ENCODE measurements around the gene HGFAC. TPM values are rescaled to one million over a fixed set of nuclear protein-coding genes. Genes with fewer than 3 reads are reported as not detected.

Gene HGFAC
- total and polyA plus RNA-seq, 2 of the 13 experiments (the other 11 are each of a cell fraction or from before 2014, with no cell fraction given) = 8.5 to 63.6 TPM

DNA sequence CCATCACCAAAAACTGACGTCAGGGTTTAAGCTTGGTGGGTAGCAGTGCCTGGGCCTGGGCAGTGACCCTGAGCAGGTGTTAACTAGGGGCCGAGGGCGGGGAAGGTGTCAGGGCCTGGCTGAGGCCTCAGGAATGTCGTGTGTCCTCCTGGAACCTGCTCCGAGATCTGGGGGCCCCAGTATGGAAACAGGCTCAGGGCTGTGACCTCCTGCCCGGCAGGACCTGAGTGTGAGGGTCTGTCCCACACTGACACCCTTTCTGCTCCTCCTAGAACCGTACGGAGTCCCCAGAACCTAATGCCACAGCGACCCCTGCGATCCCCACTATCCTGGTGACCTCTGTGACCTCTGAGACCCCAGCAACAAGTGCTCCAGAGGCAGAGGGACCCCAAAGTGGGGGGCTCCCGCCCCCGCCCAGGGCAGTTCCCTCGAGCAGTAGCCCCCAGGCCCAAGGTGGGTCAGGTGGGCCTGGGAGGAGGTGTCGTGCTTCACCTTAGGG is 741 bp downstream of the HGFAC start (continued):
- TF ChIP-seq, protein P1, sequence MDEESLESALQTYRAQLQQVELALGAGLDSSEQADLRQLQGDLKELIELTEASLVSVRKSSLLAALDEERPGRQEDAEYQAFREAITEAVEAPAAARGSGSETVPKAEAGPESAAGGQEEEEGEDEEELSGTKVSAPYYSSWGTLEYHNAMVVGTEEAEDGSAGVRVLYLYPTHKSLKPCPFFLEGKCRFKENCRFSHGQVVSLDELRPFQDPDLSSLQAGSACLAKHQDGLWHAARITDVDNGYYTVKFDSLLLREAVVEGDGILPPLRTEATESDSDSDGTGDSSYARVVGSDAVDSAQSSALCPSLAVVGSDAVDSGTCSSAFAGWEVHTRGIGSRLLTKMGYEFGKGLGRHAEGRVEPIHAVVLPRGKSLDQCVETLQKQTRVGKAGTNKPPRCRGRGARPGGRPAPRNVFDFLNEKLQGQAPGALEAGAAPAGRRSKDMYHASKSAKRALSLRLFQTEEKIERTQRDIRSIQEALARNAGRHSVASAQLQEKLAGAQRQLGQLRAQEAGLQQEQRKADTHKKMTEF (CRISPR knock-in tag; IDR thresholded peaks at IDR 0.05) = no peak
- no peak for TF ChIP-seq ZNF350 (CRISPR knock-in tag; IDR thresholded peaks at IDR 0.05; ENCODE audit: borderline replicate concordance, low read depth)
- TF ChIP-seq KMT2A (CRISPR knock-in tag; IDR thresholded peaks at IDR 0.05) = no peak
- peak; percentile 21; the same call in 1 of the 2 replicates for TF ChIP-seq ZNF652 (CRISPR knock-in tag; IDR thresholded peaks at IDR 0.05; ENCODE audit: borderline replicate concordance, low read depth)
- TF ChIP-seq FOSL1 (CRISPR knock-in tag; IDR thresholded peaks at IDR 0.05; ENCODE audit: borderline replicate concordance) = no peak
- TF ChIP-seq FOXA1 (IDR thresholded peaks at IDR 0.05) = no peak
- no peak for TF ChIP-seq FOXA1 (CRISPR knock-in tag; IDR thresholded peaks at IDR 0.05)
- 0 out of 2 replicates have a peak, but pooled peaks have one; percentile 3 for TF ChIP-seq BCL3 (CRISPR knock-in tag; IDR thresholded peaks at IDR 0.05)
- TF ChIP-seq CREB1 (IDR thresholded peaks at IDR 0.05) = peak; percentile 46
- TF ChIP-seq CREB1 (CRISPR knock-in tag; IDR thresholded peaks at IDR 0.05) = no peak
- no peak for TF ChIP-seq ZBTB26 (CRISPR knock-in tag; IDR thresholded peaks at IDR 0.05; ENCODE audit: borderline replicate concordance)
- no peak for TF ChIP-seq ZNF124 (CRISPR knock-in tag; IDR thresholded peaks at IDR 0.05)
- no peak for TF ChIP-seq RFX1 (IDR thresholded peaks at IDR 0.05)
- no peak for TF ChIP-seq ZNF839 (CRISPR knock-in tag; IDR thresholded peaks at IDR 0.05; ENCODE audit: borderline replicate concordance)
- TF ChIP-seq TRIM22 (IDR thresholded peaks at IDR 0.05) = no peak
- TF ChIP-seq ZNF512 (CRISPR knock-in tag; IDR thresholded peaks at IDR 0.05) = no peak
- TF ChIP-seq CCAR2 (optimal IDR thresholded peaks at IDR 0.05; ENCODE audit: low read depth, low read length) = no peak
- TF ChIP-seq GATA4 (IDR thresholded peaks at IDR 0.05; ENCODE audit: borderline replicate concordance, low read depth) = no peak
- TF ChIP-seq ZNF629 (CRISPR knock-in tag; conservative IDR thresholded peaks at IDR 0.05) = no peak
- no peak for TF ChIP-seq NKX3-1 (CRISPR knock-in tag; IDR thresholded peaks at IDR 0.05)
- TF ChIP-seq RELA (CRISPR knock-in tag; IDR thresholded peaks at IDR 0.05) = no peak
- TF ChIP-seq, protein P2, sequence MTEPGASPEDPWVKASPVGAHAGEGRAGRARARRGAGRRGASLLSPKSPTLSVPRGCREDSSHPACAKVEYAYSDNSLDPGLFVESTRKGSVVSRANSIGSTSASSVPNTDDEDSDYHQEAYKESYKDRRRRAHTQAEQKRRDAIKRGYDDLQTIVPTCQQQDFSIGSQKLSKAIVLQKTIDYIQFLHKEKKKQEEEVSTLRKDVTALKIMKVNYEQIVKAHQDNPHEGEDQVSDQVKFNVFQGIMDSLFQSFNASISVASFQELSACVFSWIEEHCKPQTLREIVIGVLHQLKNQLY (CRISPR knock-in tag; IDR thresholded peaks at IDR 0.05) = no peak
- no peak for TF ChIP-seq ZNF430 (CRISPR knock-in tag; IDR thresholded peaks at IDR 0.05)
- TF ChIP-seq BCL6 (CRISPR knock-in tag; IDR thresholded peaks at IDR 0.05) = peak; percentile 34; the same call in 1 of the 2 replicates
- TF ChIP-seq ZSCAN21 (CRISPR knock-in tag; IDR thresholded peaks at IDR 0.05; ENCODE audit: borderline replicate concordance) = no peak

Measured in HepG2 (cell line).